Stimulated activated CD4-positive, alpha-beta T cell treated with anti-CD3 and anti-CD28 coated beads, TNF-alpha, amount 100 ng/mL, for 4 hours (primary cell): ENCODE results near the gene ZNF385A.

Source experiments
- DNase-seq, 3 experiments: peaks; one replicate each; pipeline ENCODE4 v3.0.0-alpha.2; 2020; ENCODE audit warnings: low read depth in 3 of 3

Gene ZNF385A

GRCh38 chr12:54384591-54385041 is at the start of gene ZNF385A:
ZNF385A (minus strand) TSS chr12:54384733; CDS start chr12:54384514, 219 bp downstream.
- DNase-seq = no peak

- DNase-seq = no peak
Measured at GRCh38 chr12:54432815-54433164, 48.3 kb upstream of the ZNF385A start.

GRCh38 chr12:54431911-54432814 is 47.6 kb upstream of the ZNF385A start:
- DNase-seq = no peak

GRCh38 chr12:54430471-54431069 is 46.0 kb upstream of the ZNF385A start:
- no peak for DNase-seq

- DNase-seq = no peak
Measured at GRCh38 chr12:54429014-54429471, 44.5 kb upstream of the ZNF385A start.

GRCh38 chr12:54428050-54429013 is 43.8 kb upstream of the ZNF385A start:
- no peak for DNase-seq

GRCh38 chr12:54427106-54427505 is 42.6 kb upstream of the ZNF385A start:
- no peak for DNase-seq

- DNase-seq = no peak
Measured at GRCh38 chr12:54426690-54427089, 42.2 kb upstream of the ZNF385A start.

- no peak for DNase-seq
Measured at GRCh38 chr12:54425702-54426101, 41.2 kb upstream of the ZNF385A start.

GRCh38 chr12:54424224-54424623 is 39.7 kb upstream of the ZNF385A start:
- no peak for DNase-seq

- DNase-seq = no peak
Measured at GRCh38 chr12:54423816-54424150, 39.2 kb upstream of the ZNF385A start.

GRCh38 chr12:54421879-54422250 is 37.3 kb upstream of the ZNF385A start:
- no peak for DNase-seq

GRCh38 chr12:54421175-54421878 is 36.8 kb upstream of the ZNF385A start:
- DNase-seq = no peak

GRCh38 chr12:54420766-54421144 is 36.2 kb upstream of the ZNF385A start:
- no peak for DNase-seq

GRCh38 chr12:54419088-54419887 is 34.8 kb upstream of the ZNF385A start, which contains the start of gene ITGA5:
ITGA5 (minus strand) TSS chr12:54419266; CDS start chr12:54419198, 68 bp downstream.
- DNase-seq = peak in 1 of 3 experiments; percentile 25

- no peak for DNase-seq
Measured at GRCh38 chr12:54418441-54419087, 34.0 kb upstream of the ZNF385A start.

- no peak for DNase-seq
Measured at GRCh38 chr12:54417712-54418440, 33.3 kb upstream of the ZNF385A start.

- no peak for DNase-seq
Measured at GRCh38 chr12:54416687-54417603, 32.4 kb upstream of the ZNF385A start.
